Fibroblast of villous mesenchyme (primary cell): ENCODE data around the gene MAGEC3. TPM values are rescaled to one million over a fixed set of nuclear protein-coding genes. Genes with fewer than 3 reads are reported as not detected.

Experiments
- DNase-seq: peaks from one replicate; pipeline ENCODE4 v3.0.0-alpha.2; 2010; ENCODE audit warnings: low read depth
- H3K4me3 ChIP-seq: 2 replicates; pipeline ENCODE4 v1.5.1; 2011; ENCODE audit warnings: low read depth, mild to moderate bottlenecking, low read length
- CTCF ChIP-seq: IDR thresholded peaks from 2 replicates; pipeline ENCODE4 v1.5.1; 2012; ENCODE audit warnings: low read depth, mild to moderate bottlenecking, low read length; ENCODE audit not compliant: insufficient read depth
- total RNA-seq: library from RNA; depleted of rRNA; stranded (reverse); fragments of >200 nt; gene quantifications from 2 replicates; pipeline ENCODE4 v1.2.3, GENCODE V29; 2012

MAGEC3 gene
- total RNA-seq, 1 donor, result not detected

DNA sequence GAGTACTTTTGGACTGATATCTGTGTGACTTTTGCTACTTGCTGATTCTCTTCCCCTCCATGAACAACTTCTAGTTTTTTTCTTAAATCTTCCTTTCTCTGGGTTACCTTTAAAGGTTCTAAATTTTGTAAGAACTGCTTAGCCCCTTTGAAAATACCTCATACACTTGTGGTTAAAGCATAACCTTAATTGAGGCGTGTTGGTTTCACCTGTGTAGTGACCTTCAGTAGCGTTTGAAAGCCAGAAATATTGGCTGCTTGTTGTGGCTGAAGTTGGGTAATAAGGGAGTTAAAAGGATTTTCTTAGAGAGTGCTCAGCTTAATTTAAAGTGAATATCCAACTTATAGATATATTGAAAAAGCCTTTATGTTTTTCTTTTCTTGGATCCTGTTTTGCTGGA is 97.5 kb downstream of the MAGEC3 start:
- no peak for DNase-seq
- no peak for TF ChIP-seq CTCF
- H3K4me3 ChIP-seq, result no peak overlapping the region

GRCh38 chrX:141936080-141936479 is 98.0 kb downstream of the MAGEC3 start:
- no peak for TF ChIP-seq CTCF
- DNase-seq, result peak; percentile 0
- no peak overlapping the region for H3K4me3 ChIP-seq

DNA sequence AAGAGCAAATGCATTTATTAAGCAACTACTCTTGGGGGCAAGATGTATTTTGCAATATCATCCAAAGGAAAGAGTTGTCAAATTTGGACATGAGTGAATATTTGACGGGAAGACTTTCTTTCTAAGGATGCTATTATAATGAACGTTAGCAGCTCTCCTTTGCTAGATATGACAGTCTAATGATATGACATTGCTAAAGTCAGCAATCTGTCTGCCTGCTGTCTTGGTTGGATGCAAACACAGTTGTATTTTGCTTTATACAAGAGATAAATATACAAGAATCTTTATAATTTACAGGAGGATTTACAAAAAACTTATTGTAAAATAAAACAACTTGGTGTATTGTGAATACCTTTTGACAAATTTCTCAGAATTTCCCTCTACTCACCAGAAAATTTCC is 103.1 kb downstream of the MAGEC3 start:
- TF ChIP-seq CTCF, result no peak
- no peak overlapping the region for H3K4me3 ChIP-seq
- DNase-seq, result no peak

GRCh38 chrX:141945426-141945825 is 107.3 kb downstream of the MAGEC3 start:
- H3K4me3 ChIP-seq, result no peak overlapping the region
- TF ChIP-seq CTCF, result no peak
- DNase-seq, result no peak

DNA sequence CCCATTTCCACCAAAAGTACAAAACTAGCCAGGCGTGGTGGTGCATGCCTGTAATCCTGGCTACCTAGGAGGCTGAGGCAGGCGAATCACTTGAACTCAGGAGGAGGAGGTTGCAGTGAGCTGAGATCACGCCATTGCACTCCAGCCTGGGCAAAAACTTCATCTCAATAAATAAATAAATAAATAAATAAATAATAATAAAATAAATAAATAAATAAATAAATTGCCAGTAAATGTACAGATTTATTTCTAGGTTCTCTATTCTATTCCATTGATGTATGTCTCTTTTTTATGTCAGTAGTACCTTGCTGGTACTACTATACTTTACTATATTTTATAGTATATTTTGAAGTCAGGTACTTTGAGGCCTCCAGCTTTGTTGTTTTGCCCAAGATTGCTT is 109.2 kb downstream of the MAGEC3 start:
- no peak for TF ChIP-seq CTCF
- no peak for DNase-seq
- no peak overlapping the region for H3K4me3 ChIP-seq

Other genes starting within 250 kb of the MAGEC3 start
- gene SPANXA2, start 248.6 kb upstream of the MAGEC3 start, total RNA-seq, result not detected in 2 replicates
- 0.43 TPM in 1 of 2 replicates, not detected in the other for gene SPANXD, start 139.6 kb upstream of the MAGEC3 start, total RNA-seq
- gene MAGEC1, start 65.6 kb downstream of the MAGEC3 start, total RNA-seq, result not detected in 2 replicates